PC-3 (cell line): ENCODE data around the gene SCAP.

Experiments used
- EZH2 ChIP-seq: fragments of 300-600 bp; sonication (generic); IDR thresholded peaks from one replicate; pipeline ENCODE4 v1.6.1; 2017; ENCODE audit warnings: antibody characterized with exemption, mild to moderate bottlenecking, low read length; ENCODE audit not compliant: unreplicated experiment
- TF ChIP-seq, protein P1 (sequence below): fragments of 300-600 bp; sonication (generic); conservative IDR thresholded peaks from 2 replicates; pipeline ENCODE4 v1.5.1; 2017; ENCODE audit warnings: antibody characterized with exemption, low read depth, mild to moderate bottlenecking, low read length

- no peak for TF ChIP-seq EZH2
- TF ChIP-seq, protein P1, sequence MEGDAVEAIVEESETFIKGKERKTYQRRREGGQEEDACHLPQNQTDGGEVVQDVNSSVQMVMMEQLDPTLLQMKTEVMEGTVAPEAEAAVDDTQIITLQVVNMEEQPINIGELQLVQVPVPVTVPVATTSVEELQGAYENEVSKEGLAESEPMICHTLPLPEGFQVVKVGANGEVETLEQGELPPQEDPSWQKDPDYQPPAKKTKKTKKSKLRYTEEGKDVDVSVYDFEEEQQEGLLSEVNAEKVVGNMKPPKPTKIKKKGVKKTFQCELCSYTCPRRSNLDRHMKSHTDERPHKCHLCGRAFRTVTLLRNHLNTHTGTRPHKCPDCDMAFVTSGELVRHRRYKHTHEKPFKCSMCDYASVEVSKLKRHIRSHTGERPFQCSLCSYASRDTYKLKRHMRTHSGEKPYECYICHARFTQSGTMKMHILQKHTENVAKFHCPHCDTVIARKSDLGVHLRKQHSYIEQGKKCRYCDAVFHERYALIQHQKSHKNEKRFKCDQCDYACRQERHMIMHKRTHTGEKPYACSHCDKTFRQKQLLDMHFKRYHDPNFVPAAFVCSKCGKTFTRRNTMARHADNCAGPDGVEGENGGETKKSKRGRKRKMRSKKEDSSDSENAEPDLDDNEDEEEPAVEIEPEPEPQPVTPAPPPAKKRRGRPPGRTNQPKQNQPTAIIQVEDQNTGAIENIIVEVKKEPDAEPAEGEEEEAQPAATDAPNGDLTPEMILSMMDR = no peak
Observed at GRCh38 chr3:47424434-47425382, 51.0 kb downstream of the SCAP start.
